ENCODE measurements around the gene DCX.

Gene DCX

GRCh38 chrX:111336141-111336540 lies 75.9 kb downstream of the DCX start:
- DNase-seq (ENCODE audit: low read depth, low spot score), result no peak
- H3K4me3 ChIP-seq (ENCODE audit: low read length), result no peak overlapping the region

- DNase-seq (ENCODE audit: low read depth, low spot score), result no peak
- no peak overlapping the region for H3K4me3 ChIP-seq (ENCODE audit: low read length)
Observed at GRCh38 chrX:111329370-111329769, 82.6 kb downstream of the DCX start.

- H3K4me3 ChIP-seq (ENCODE audit: low read length), result no peak overlapping the region
- no peak for DNase-seq (ENCODE audit: low read depth, low spot score)
Observed at GRCh38 chrX:111328858-111329257, 83.1 kb downstream of the DCX start.

- no peak for DNase-seq (ENCODE audit: low read depth, low spot score)
- no peak overlapping the region for H3K4me3 ChIP-seq (ENCODE audit: low read length)
Observed at GRCh38 chrX:111322231-111322855, 89.6 kb downstream of the DCX start.

GRCh38 chrX:111319451-111319850 lies 92.5 kb downstream of the DCX start:
- no peak overlapping the region for H3K4me3 ChIP-seq (ENCODE audit: low read length)
- DNase-seq (ENCODE audit: low read depth, low spot score), result no peak

- DNase-seq (ENCODE audit: low read depth, low spot score), result no peak
- H3K4me3 ChIP-seq (ENCODE audit: low read length), result no peak overlapping the region
Observed at GRCh38 chrX:111318901-111319300, 93.1 kb downstream of the DCX start.

- DNase-seq (ENCODE audit: low read depth, low spot score), result no peak
Observed at GRCh38 chrX:111309083-111309482, 102.9 kb downstream of the DCX start.

GRCh38 chrX:111308039-111308438 lies 104.0 kb downstream of the DCX start:
- H3K4me3 ChIP-seq (ENCODE audit: low read length), result no peak overlapping the region
- DNase-seq (ENCODE audit: low read depth, low spot score), result no peak

More at GRCh38 chrX:111309083-111309482, 102.9 kb downstream of the DCX start:
- H3K4me3 ChIP-seq (ENCODE audit: low read length), result no peak overlapping the region

- no peak for DNase-seq (ENCODE audit: low read depth, low spot score)
- no peak overlapping the region for H3K4me3 ChIP-seq (ENCODE audit: low read length)
Observed at GRCh38 chrX:111302284-111302683, 109.7 kb downstream of the DCX start.

- no peak for DNase-seq (ENCODE audit: low read depth, low spot score)
- no peak overlapping the region for H3K4me3 ChIP-seq (ENCODE audit: low read length)
Observed at GRCh38 chrX:111288841-111289240, 123.2 kb downstream of the DCX start.

- no peak for DNase-seq (ENCODE audit: low read depth, low spot score)
- H3K4me3 ChIP-seq (ENCODE audit: low read length), result no peak overlapping the region
Observed at GRCh38 chrX:111284631-111285293, 127.2 kb downstream of the DCX start.

GRCh38 chrX:111283446-111283845 lies 128.5 kb downstream of the DCX start:
- DNase-seq (ENCODE audit: low read depth, low spot score), result no peak
- no peak overlapping the region for H3K4me3 ChIP-seq (ENCODE audit: low read length)

- no peak for DNase-seq (ENCODE audit: low read depth, low spot score)
- H3K4me3 ChIP-seq (ENCODE audit: low read length), result no peak overlapping the region
Observed at GRCh38 chrX:111282991-111283390, 129.0 kb downstream of the DCX start.

GRCh38 chrX:111282139-111282538 lies 129.9 kb downstream of the DCX start:
- DNase-seq (ENCODE audit: low read depth, low spot score), result no peak
- H3K4me3 ChIP-seq (ENCODE audit: low read length), result no peak overlapping the region

- H3K4me3 ChIP-seq (ENCODE audit: low read length), result no peak within 1 kb of the TSS
- no peak for DNase-seq (ENCODE audit: low read depth, low spot score)
Observed at GRCh38 chrX:111270339-111270738, 141.7 kb downstream of the DCX start, which contains the start of gene CAPN6. Gene CAPN6 (minus strand): TSS chrX:111270483. CDS start chrX:111263936, 6,547 bp downstream.

GRCh38 chrX:111268506-111268905 lies 143.5 kb downstream of the DCX start:
- no peak for DNase-seq (ENCODE audit: low read depth, low spot score)
- H3K4me3 ChIP-seq (ENCODE audit: low read length), result no peak overlapping the region

GRCh38 chrX:111265486-111265885 lies 146.5 kb downstream of the DCX start:
- DNase-seq (ENCODE audit: low read depth, low spot score), result no peak
- no peak overlapping the region for H3K4me3 ChIP-seq (ENCODE audit: low read length)

GRCh38 chrX:111264385-111264784 lies 147.6 kb downstream of the DCX start:
- H3K4me3 ChIP-seq (ENCODE audit: low read length), result no peak overlapping the region
- DNase-seq (ENCODE audit: low read depth, low spot score), result no peak

GRCh38 chrX:111262086-111262485 lies 149.9 kb downstream of the DCX start:
- H3K4me3 ChIP-seq (ENCODE audit: low read length), result no peak overlapping the region
- no peak for DNase-seq (ENCODE audit: low read depth, low spot score)

- DNase-seq (ENCODE audit: low read depth, low spot score), result no peak
- H3K4me3 ChIP-seq (ENCODE audit: low read length), result no peak overlapping the region
Observed at GRCh38 chrX:111260451-111260850, 151.5 kb downstream of the DCX start.

- no peak for DNase-seq (ENCODE audit: low read depth, low spot score)
- H3K4me3 ChIP-seq (ENCODE audit: low read length), result no peak overlapping the region
Observed at GRCh38 chrX:111259559-111259958, 152.4 kb downstream of the DCX start.

All from Jurkat, Clone E6-1 (cell line).